GM18909 (cell line): ENCODE data around the gene TMEM266.

ENCODE experiments used
- ATAC-seq: cut with Tn5 transposase; IDR thresholded peaks from one replicate; pipeline ENCODE4 v1.9.1; 2021; ENCODE audit warnings: mild to moderate bottlenecking; ENCODE audit not compliant: unreplicated experiment, poor library complexity

Gene TMEM266

GRCh38 chr15:76118767-76119166 is 59.0 kb downstream of the TMEM266 start:
- ATAC-seq = no peak

GRCh38 chr15:76123031-76123430 is 63.2 kb downstream of the TMEM266 start:
- no peak for ATAC-seq

- no peak for ATAC-seq
These were observed 67.4 kb downstream of the TMEM266 start for GRCh38 chr15:76127169-76127568.

GRCh38 chr15:76127880-76128279 is 68.1 kb downstream of the TMEM266 start:
- no peak for ATAC-seq

DNA sequence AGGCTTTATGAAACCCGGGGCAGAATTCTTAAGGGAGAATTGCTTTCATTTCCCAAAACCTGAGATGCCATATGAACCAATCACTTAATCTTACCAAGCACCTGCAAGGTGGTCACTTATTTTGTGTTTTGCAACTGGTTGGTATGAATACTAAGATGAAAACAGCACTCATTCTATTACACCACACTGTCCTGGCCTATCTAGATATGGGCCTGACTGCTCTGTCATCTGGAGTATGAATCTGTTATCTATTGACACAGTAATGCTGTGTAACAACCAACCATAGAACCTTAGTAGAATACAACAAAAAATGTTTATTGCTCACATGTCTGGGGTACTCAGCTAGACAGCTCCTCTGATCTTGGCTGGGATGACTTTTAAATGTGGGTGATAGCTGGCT is 74.8 kb downstream of the TMEM266 start:
- no peak for ATAC-seq

GRCh38 chr15:76135516-76135915 is 75.7 kb downstream of the TMEM266 start:
- ATAC-seq = no peak

DNA sequence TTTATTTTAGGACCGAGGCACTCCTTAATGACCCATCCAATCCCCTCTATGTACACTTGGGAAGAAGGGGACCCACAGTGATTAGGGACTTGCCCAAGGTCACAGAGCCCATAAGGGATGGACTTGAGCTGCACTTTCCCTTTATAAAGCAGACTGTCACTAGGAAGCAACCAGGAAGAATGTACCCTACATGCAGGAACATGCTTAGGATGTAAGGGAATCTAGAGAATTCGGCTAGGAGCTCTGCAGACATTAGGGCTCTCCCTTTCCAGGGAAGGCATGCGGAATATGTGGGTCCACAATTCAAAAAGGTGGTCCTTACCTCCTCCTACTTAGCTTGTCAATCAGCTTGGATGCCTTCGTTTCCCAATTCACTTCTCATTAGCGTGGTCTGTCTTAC is 78.7 kb downstream of the TMEM266 start:
- ATAC-seq = no peak

DNA sequence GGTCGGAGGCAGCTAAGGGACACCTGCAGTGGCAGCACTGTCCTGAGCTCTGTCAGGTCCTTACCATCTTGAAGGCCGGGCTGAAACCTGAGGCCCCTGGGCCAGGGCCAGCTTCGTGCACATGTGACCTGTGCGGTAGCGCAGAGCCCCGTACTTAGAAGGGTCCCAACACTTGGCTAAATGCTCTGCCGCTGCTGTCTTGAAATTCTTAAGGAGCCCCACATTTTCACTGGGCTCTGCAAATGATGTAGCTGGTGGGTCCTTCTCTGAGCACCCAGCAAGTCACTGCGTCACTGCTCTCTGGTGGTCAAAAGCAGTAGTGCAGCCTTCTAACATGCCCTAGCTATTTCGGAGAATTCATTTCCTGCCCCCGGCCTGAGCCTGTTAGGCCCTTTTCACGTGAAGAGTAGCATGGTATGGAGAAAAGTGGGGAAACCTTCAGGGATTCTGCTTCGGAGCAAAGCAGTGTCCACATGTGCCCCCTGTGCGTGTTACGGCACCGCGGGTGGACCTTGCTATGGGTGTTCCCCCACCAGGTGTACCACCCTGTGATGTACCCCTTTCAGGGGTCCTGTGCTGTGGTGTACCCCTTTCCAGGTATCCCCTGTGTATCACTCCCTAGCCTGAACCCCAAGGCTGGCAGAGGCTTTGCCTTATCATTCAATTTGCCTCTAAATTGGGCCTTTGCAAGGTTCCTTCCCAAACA is 79.7 kb downstream of the TMEM266 start:
- ATAC-seq = no peak

DNA sequence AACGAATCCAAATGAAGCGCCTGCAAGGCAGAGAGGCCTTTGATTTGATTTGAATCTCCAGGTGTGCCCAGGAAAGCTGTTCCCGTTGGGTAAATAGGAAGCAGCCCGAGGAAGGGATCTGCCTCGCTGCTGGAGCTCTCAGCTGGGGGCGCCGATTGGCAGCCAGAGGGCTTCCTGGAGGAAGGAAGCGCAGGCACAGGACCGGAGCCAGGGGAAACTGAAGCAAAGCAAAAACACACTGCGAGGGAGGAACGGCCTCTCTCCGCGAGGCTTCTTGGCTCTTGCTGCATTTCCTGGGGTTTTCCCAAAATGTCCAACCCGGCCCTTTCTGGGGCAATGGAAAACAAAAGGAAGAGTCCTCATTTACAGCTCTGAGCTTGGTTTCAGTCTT is 80.3 kb downstream of the TMEM266 start:
- no peak for ATAC-seq

GRCh38 chr15:76146812-76147211 is 87.0 kb downstream of the TMEM266 start:
- no peak for ATAC-seq

- no peak for ATAC-seq
These were observed 88.3 kb downstream of the TMEM266 start for GRCh38 chr15:76147906-76148570.

- ATAC-seq = no peak
These were observed 89.6 kb downstream of the TMEM266 start for GRCh38 chr15:76149291-76149915.

- ATAC-seq = peak; percentile 19
These were observed 90.7 kb downstream of the TMEM266 start for GRCh38 chr15:76150513-76150912.

DNA sequence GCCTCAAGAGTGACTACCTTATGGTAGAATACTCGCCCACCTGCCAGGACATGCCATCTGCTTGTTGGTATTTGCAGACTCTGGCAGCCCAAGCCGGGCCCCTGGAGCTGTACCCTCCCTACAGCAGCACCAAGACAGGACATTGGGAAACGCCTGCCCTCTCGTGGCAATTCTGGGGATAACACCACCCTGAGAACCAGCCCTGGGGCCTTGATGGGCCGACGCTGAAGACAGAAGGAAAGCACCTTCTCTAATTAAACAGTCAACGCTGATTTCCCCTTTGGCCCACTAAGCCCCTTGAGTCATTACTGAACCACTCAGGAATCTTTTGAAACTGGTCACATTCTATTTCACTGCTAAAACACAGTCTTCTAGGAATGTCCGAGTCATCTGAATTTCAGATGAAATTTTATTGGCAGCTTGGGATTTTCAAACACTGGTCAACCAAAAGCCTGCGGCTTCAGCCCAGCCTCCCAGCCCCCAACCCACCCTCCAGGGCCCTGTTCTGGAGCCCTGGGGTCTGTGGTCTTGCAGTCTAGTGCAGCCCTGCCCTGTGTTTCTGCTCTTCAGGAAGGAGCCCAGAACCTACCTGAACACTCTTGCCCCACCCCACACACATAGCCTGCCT is 91.3 kb downstream of the TMEM266 start:
- ATAC-seq = peak; percentile 89

GRCh38 chr15:76151599-76151974 is 91.8 kb downstream of the TMEM266 start:
- no peak for ATAC-seq

DNA sequence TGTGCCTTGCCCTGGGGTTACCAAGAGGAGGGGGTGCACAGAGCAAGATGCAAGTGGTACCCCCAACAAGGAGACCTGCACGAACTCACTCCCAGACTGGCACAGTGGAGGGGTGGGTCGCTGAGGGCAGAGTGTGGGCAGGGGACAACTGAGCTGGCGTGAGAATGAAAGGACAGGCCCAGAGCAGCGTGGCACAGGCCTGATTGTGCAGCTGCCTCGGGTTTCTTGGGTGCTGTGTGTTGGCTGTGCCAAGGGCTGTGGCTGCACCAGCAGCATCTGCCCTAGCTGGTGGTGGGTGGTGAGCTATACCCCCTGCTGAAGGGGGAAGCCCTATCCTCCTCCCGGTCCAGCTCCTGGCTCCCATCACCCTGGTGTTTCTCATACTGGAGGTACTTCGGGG is 92.4 kb downstream of the TMEM266 start:
- ATAC-seq = no peak

GRCh38 chr15:76153241-76154197 is 93.7 kb downstream of the TMEM266 start:
- no peak for ATAC-seq

DNA sequence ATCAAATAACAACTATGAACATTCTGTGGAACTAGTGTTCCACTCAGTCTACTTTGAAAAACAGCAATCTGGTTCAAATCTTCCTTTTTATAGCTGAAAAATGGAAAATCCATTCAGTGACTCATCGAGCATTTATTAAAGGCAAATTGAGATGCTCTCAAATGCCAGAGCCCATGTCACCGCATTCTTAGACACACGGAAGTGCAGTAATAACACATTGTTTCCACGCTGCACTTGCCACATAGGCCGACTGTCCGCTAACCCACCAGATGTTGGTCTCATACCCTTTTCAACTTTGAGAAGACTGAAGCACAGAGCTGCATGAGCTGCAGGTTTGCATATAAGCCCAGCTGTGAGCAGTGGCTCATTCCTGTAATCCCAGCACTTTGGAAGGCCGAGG is 95.9 kb downstream of the TMEM266 start:
- no peak for ATAC-seq

DNA sequence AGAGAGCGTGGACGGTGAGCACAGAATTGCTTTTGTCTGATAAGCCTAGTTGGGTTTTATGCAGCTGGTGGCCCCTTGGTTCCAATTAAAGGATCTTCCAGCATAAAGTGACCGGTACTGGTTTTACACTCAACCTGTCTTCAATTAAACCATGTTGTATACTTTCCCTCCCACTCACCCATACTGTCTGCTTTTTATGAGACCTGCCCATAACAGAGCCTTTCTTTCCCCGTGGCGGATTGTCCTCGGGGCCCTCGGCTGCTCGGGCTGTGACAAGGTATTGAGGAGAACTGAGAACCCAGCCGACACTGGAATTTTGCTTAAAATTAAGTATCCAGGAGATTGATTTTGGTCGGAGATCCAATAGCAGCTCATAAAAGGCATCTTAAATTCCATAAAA is 98.4 kb downstream of the TMEM266 start:
- ATAC-seq = no peak

GRCh38 chr15:76158815-76159214 is 99.0 kb downstream of the TMEM266 start:
- ATAC-seq = no peak
